MCF 10A (cell line): ENCODE results near the gene MXD3. TPM values are rescaled to one million over a fixed set of nuclear protein-coding genes. Genes with fewer than 3 reads are reported as not detected.

Source experiments
- BruUV-seq: library from RNA; stranded (reverse); fragments of 400-500 nt; replicated peaks from 2 replicates; lab custom pipeline; 2021; lab: Mats Ljungman, UMichigan
- CTCF ChIA-PET: fragments of 300-600 bp; sonication (Branson Sonifier 250); formaldehyde crosslinking; extraction: SDS; loops from one replicate; lab custom pipeline; 2021; ENCODE audit warnings: antibody characterized with exemption, inconsistent platforms; lab: Yijun Ruan, JAX
- POLR2A ChIA-PET: fragments of 300-600, 350-650 bp; sonication (Branson Sonifier 250); formaldehyde crosslinking; extraction: SDS; loops from one replicate; lab custom pipeline; 2020; ENCODE audit warnings: antibody characterized with exemption, inconsistent platforms; lab: Yijun Ruan, JAX
- DNase-seq: peaks from one replicate; pipeline ENCODE4 v3.0.0-alpha.2; 2018; ENCODE audit not compliant: unreplicated experiment
- H3K27ac Mint-ChIP-seq: one replicate; pipeline ENCODE4 v1.8.0; 2022; ENCODE audit warnings: mild to moderate bottlenecking, low read depth, mixed read lengths; ENCODE audit not compliant: unreplicated experiment
- H3K27me3 Mint-ChIP-seq: one replicate; pipeline ENCODE4 v1.8.0; 2022; ENCODE audit warnings: mixed read lengths; ENCODE audit not compliant: insufficient read depth, unreplicated experiment
- H3K36me3 Mint-ChIP-seq: one replicate; pipeline ENCODE4 v1.8.0; 2022; ENCODE audit warnings: mild to moderate bottlenecking, moderate library complexity, mixed read lengths; ENCODE audit not compliant: insufficient read depth, unreplicated experiment
- H3K4me1 Mint-ChIP-seq: one replicate; pipeline ENCODE4 v1.8.0; 2022; ENCODE audit warnings: mixed read lengths; ENCODE audit not compliant: insufficient read depth, unreplicated experiment
- H3K4me3 Mint-ChIP-seq: one replicate; pipeline ENCODE4 v1.8.0; 2022; ENCODE audit warnings: mild to moderate bottlenecking, moderate library complexity, mixed read lengths; ENCODE audit not compliant: unreplicated experiment
- H3K9me3 Mint-ChIP-seq: one replicate; pipeline ENCODE4 v1.8.0; 2022; ENCODE audit warnings: mixed read lengths; ENCODE audit not compliant: unreplicated experiment
- intact Hi-C: fragments of 100-400 bp; cut with micrococcal nuclease; formaldehyde crosslinking; loops from 2 replicates; pipeline ENCODE4 v1.14.1; 2022
- total RNA-seq: library from RNA; stranded (reverse); gene quantifications from 2 replicates; pipeline ENCODE4 v1.2.3, GENCODE V29; 2022
- TF ChIP-seq, protein P1 (sequence below): fragments of 200-600 bp; IDR thresholded peaks from one replicate; pipeline ENCODE4 v1.8.0; 2022; ENCODE audit warnings: antibody characterized with exemption, mild to moderate bottlenecking; ENCODE audit not compliant: unreplicated experiment

MXD3 gene
- total RNA-seq, 1 experiment from 2014 or later = 13.2 TPM

DNA sequence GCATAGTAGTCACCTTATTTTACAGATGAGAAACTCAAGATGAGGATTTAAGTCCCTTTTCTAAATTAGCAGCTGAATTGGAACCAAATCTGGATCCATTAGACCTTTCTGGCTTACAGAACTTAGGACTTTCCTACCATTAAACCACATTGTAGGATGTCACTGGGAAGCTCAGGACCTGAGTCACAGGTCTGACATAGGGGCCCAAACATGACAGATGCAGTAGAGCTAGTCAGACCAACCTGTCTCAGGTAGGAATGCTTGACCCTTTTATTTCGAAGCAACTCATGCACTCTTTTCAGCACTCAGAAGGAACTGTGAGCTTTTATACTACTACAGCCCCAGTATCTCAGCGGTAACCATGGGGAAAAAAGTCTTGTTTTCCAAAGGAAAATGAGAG, 10.7 kb downstream of the MXD3 start:
- ChIA-PET POLR2A (interaction anchor here (0.9 to 3.6 kb wide), 18 partner anchors 9 to 765 kb away, joined by 3 to 23 read pairs (median 6); partner anchors contain the start of genes LMAN2, MXD3 and NSD1), CTCF (interaction anchor here (0.6 to 3.6 kb wide), 14 partner anchors 9 to 640 kb away, joined by 3 to 27 read pairs (median 6); no protein-coding TSS in a partner anchor)
- DNase-seq = peak; percentile 14
- H3K27me3 Mint-ChIP-seq = no peaks in the 10 kb centered on the region
- peaks cover 48% of the 10 kb centered on the region for H3K4me1 Mint-ChIP-seq
- peak overlapping the region; percentile 87 for H3K4me3 Mint-ChIP-seq
- intact Hi-C loops = no loop called here
- no TSS peak for BruUV-seq
- no peaks in the 10 kb centered on the region for H3K9me3 Mint-ChIP-seq
- peaks cover 55% of the 10 kb centered on the region for H3K36me3 Mint-ChIP-seq
- peak overlapping the region; percentile 73 for H3K27ac Mint-ChIP-seq
- TF ChIP-seq, protein P1, sequence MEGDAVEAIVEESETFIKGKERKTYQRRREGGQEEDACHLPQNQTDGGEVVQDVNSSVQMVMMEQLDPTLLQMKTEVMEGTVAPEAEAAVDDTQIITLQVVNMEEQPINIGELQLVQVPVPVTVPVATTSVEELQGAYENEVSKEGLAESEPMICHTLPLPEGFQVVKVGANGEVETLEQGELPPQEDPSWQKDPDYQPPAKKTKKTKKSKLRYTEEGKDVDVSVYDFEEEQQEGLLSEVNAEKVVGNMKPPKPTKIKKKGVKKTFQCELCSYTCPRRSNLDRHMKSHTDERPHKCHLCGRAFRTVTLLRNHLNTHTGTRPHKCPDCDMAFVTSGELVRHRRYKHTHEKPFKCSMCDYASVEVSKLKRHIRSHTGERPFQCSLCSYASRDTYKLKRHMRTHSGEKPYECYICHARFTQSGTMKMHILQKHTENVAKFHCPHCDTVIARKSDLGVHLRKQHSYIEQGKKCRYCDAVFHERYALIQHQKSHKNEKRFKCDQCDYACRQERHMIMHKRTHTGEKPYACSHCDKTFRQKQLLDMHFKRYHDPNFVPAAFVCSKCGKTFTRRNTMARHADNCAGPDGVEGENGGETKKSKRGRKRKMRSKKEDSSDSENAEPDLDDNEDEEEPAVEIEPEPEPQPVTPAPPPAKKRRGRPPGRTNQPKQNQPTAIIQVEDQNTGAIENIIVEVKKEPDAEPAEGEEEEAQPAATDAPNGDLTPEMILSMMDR = no peak

DNA sequence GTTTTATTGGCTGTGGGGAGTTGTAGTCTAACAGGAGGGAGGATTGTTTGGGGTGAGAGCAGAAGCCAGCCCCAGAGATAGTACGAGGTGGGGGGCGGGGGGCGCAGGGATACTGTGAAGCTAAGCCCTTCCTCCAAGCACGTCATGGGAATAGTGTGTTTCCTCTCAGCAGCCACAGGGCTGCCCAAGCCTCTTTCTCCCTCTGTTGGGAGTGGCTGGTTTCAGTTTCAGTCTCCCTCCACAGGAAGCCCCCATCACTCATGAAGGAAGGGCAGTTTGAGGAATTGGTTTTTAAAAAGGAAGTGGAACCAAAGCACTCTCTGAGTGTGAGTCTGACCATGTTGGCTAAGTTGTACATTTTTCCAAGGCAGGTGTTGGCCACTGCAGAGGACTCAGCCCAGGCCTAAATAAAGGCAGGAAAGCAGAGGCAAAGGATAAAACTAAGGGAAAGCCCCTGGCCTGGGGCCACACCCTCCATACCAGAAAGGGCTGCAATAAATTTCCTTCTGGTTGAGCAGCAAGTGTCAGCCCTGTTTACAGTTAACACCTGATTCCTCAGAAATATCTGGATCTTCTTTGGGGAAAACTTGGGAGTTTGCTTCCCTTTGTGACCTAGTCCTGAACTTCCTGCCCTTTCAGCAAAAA, 11.3 kb downstream of the MXD3 start:
- ChIA-PET POLR2A (interaction anchor here (0.9 to 3.6 kb wide), 10 partner anchors 9 to 186 kb away, joined by 3 to 23 read pairs (median 10); partner anchors contain the start of genes LMAN2, MXD3 and NSD1), CTCF (interaction anchor here (0.6 to 3.6 kb wide), 10 partner anchors 9 to 640 kb away, joined by 3 to 27 read pairs (median 4); no protein-coding TSS in a partner anchor)
- BruUV-seq = no TSS peak
- Mint-ChIP-seq H3K27me3 (no peaks in the 10 kb centered on the region), H3K9me3 (no peaks in the 10 kb centered on the region), H3K27ac (peak overlapping the region; percentile 73), H3K36me3 (peaks cover 55% of the 10 kb centered on the region), H3K4me1 (peaks cover 45% of the 10 kb centered on the region), H3K4me3 (peak overlapping the region; percentile 87)
- TF ChIP-seq, protein P1 = no peak
- intact Hi-C loops = no loop called here
- peak; percentile 30 for DNase-seq

DNA sequence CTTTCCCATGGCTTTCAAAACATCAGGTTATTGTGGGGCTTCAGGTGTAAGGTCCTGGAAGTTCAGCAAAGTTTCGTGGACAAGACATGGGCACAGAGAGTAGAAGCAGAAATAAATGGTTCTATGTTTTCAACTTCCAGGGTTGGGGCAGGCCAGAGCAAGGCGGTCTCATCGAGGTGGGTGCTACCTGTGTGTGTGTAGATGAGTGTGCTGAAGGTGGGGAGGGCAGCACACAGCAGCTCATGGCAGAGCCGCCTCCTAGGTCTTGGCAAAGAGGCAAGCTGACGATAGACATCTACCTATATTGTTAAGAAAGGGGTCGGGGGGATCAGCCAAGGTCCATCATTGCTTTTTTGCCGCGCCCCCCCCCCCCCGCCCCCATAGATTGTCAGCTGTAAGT, 12.0 kb downstream of the MXD3 start:
- CTCF ChIA-PET = interaction anchor here (0.6 to 3.4 kb wide), 7 partner anchors 10 to 201 kb away, joined by 3 to 19 read pairs (median 4); no protein-coding TSS in a partner anchor
- DNase-seq = no peak
- Mint-ChIP-seq H3K36me3 (peaks cover 55% of the 10 kb centered on the region), H3K27ac (peak overlapping the region; percentile 51), H3K4me1 (peaks cover 39% of the 10 kb centered on the region), H3K4me3 (no peak overlapping the region), H3K27me3 (no peaks in the 10 kb centered on the region), H3K9me3 (no peaks in the 10 kb centered on the region)
- no TSS peak for BruUV-seq
- POLR2A ChIA-PET = interaction anchor here (0.8 to 1.9 kb wide), 7 partner anchors 13 to 903 kb away, joined by 3 to 6 read pairs (median 3); partner anchors contain the start of gene MXD3
- intact Hi-C loops = no loop called here
- TF ChIP-seq, protein P1 = no peak

DNA sequence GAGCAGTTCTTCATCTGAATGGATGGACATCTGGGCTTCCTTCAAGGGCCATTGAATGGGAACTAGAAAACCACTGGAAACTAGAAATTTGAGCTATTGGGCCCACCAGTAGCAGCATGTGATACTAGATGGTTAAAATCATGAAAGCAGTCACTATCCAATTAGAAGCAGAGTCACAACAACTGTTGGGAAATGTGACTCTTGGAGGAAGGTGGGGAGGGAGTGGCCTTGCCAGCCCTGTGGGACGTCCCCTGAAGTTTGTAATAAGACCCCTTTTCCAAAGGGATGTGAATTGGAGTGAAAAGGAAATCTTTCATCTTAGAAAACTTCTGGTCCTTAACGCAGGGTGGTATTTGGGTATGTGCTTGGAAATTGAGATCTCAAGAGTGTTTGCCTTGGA, 13.8 kb downstream of the MXD3 start:
- Mint-ChIP-seq H3K27me3 (no peaks in the 10 kb centered on the region), H3K4me1 (peaks cover 34% of the 10 kb centered on the region), H3K27ac (no peak overlapping the region), H3K36me3 (peaks cover 70% of the 10 kb centered on the region), H3K4me3 (no peak overlapping the region), H3K9me3 (no peaks in the 10 kb centered on the region)
- TF ChIP-seq, protein P1 = no peak
- POLR2A ChIA-PET = interaction anchor here (0.6 to 2.2 kb wide), 8 partner anchors 9 to 48 kb away, joined by 3 to 8 read pairs (median 4); partner anchors contain the start of gene MXD3
- no peak for DNase-seq
- intact Hi-C loops = no loop called here
- BruUV-seq = no TSS peak
- CTCF ChIA-PET = interaction anchor here (0.6 to 3.4 kb wide), 9 partner anchors 9 to 302 kb away, joined by 3 to 19 read pairs (median 4); partner anchors contain the start of gene B4GALT7
